ENCODE data around the gene GNAZ.

The GNAZ gene

GRCh38 chr22:23137468-23137867 lies 67.1 kb downstream of the GNAZ start:
- DNase-seq (ENCODE audit: extremely low read depth, insufficient read length): no peak
- no peak overlapping the region for H3K4me3 ChIP-seq (replicated peaks; ENCODE audit: low read depth, low read length)
- TF ChIP-seq, protein P1, sequence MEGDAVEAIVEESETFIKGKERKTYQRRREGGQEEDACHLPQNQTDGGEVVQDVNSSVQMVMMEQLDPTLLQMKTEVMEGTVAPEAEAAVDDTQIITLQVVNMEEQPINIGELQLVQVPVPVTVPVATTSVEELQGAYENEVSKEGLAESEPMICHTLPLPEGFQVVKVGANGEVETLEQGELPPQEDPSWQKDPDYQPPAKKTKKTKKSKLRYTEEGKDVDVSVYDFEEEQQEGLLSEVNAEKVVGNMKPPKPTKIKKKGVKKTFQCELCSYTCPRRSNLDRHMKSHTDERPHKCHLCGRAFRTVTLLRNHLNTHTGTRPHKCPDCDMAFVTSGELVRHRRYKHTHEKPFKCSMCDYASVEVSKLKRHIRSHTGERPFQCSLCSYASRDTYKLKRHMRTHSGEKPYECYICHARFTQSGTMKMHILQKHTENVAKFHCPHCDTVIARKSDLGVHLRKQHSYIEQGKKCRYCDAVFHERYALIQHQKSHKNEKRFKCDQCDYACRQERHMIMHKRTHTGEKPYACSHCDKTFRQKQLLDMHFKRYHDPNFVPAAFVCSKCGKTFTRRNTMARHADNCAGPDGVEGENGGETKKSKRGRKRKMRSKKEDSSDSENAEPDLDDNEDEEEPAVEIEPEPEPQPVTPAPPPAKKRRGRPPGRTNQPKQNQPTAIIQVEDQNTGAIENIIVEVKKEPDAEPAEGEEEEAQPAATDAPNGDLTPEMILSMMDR (IDR thresholded peaks at IDR 0.05; ENCODE audit: insufficient read depth, low read length, poor library complexity, severe bottlenecking): no peak
- no peaks in the 10 kb centered on the region for H3K36me3 ChIP-seq (ENCODE audit: control insufficient read depth, insufficient read depth, low read length)
- H3K27me3 ChIP-seq (replicated peaks; ENCODE audit: control insufficient read depth, insufficient read depth, low read length): no peaks in the 10 kb centered on the region

GRCh38 chr22:23137905-23138561 lies 67.7 kb downstream of the GNAZ start:
- Histone ChIP-seq H3K27me3 (replicated peaks; ENCODE audit: control insufficient read depth, insufficient read depth, low read length) (no peaks in the 10 kb centered on the region), H3K4me3 (replicated peaks; ENCODE audit: low read depth, low read length) (no peak overlapping the region), H3K36me3 (ENCODE audit: control insufficient read depth, insufficient read depth, low read length) (no peaks in the 10 kb centered on the region)
- TF ChIP-seq, protein P1 (IDR thresholded peaks at IDR 0.05; ENCODE audit: insufficient read depth, low read length, poor library complexity, severe bottlenecking): no peak
- DNase-seq (ENCODE audit: extremely low read depth, insufficient read length): peak; percentile 64

- TF ChIP-seq, protein P1 (IDR thresholded peaks at IDR 0.05; ENCODE audit: insufficient read depth, low read length, poor library complexity, severe bottlenecking): no peak
- Histone ChIP-seq H3K27me3 (replicated peaks; ENCODE audit: control insufficient read depth, insufficient read depth, low read length) (no peaks in the 10 kb centered on the region), H3K4me3 (replicated peaks; ENCODE audit: low read depth, low read length) (no peak overlapping the region), H3K36me3 (ENCODE audit: control insufficient read depth, insufficient read depth, low read length) (no peaks in the 10 kb centered on the region)
- no peak for DNase-seq (ENCODE audit: extremely low read depth, insufficient read length)
Observed at GRCh38 chr22:23138584-23139435, 68.5 kb downstream of the GNAZ start.

DNA sequence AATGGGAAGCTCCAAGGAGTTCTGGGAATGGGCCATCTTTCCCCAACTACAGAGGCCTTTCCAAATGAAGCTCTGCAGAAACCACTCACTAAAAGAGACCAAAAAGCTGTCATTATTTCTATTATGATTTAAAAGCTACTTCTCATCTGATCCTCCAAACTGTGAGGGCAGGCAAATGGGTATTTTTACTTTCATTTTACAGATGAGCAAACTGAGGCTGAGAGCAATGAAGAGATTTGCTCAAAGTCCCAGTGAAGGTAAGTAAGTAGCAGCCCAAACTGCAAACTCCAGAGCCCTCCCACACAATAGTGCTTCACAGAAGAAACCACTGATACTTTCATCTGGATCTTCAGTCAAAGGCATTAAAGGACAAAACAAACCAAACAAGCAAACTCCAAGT lies 70.1 kb downstream of the GNAZ start:
- TF ChIP-seq, protein P1 (IDR thresholded peaks at IDR 0.05; ENCODE audit: insufficient read depth, low read length, poor library complexity, severe bottlenecking): no peak
- Histone ChIP-seq H3K4me3 (replicated peaks; ENCODE audit: low read depth, low read length) (no peak overlapping the region), H3K27me3 (replicated peaks; ENCODE audit: control insufficient read depth, insufficient read depth, low read length) (no peaks in the 10 kb centered on the region), H3K36me3 (ENCODE audit: control insufficient read depth, insufficient read depth, low read length) (no peaks in the 10 kb centered on the region)
- DNase-seq (ENCODE audit: extremely low read depth, insufficient read length): no peak

DNA sequence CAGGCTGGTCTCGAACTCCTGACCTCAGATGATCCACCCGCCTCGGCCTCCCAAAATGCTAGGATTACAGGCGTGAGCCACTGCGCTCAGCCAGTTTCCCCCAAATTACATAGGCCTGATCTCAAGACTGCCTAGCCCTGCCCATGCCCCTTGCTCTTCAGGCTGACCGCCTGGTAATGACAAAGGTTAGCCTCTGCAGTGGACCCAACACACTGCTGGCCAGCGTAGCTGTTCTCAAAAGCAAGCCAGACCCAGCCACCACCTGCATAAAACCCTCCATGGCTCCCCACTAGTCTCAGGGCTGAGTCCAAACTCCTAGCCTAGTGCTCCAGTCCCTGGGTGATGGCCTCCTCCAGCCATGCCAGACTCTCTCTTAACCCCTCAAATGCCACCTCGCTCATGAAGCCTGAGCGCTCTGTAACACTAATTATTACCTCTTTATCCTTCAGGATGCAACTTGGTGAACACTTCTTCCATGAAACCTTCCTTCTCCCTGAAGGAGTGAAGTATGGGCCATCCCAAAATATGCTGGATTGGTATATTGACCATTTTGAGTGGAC lies 72.3 kb downstream of the GNAZ start:
- TF ChIP-seq, protein P1 (IDR thresholded peaks at IDR 0.05; ENCODE audit: insufficient read depth, low read length, poor library complexity, severe bottlenecking): no peak
- DNase-seq (ENCODE audit: extremely low read depth, insufficient read length): no peak
- no peaks in the 10 kb centered on the region for H3K36me3 ChIP-seq (ENCODE audit: control insufficient read depth, insufficient read depth, low read length)
- H3K4me3 ChIP-seq (replicated peaks; ENCODE audit: low read depth, low read length): no peak overlapping the region
- H3K27me3 ChIP-seq (replicated peaks; ENCODE audit: control insufficient read depth, insufficient read depth, low read length): no peaks in the 10 kb centered on the region
